ENCODE results near the gene SRR.
A peak's percentile ranks its signal among the peaks of the same experiment; 100 is the strongest.

SRR gene

DNA sequence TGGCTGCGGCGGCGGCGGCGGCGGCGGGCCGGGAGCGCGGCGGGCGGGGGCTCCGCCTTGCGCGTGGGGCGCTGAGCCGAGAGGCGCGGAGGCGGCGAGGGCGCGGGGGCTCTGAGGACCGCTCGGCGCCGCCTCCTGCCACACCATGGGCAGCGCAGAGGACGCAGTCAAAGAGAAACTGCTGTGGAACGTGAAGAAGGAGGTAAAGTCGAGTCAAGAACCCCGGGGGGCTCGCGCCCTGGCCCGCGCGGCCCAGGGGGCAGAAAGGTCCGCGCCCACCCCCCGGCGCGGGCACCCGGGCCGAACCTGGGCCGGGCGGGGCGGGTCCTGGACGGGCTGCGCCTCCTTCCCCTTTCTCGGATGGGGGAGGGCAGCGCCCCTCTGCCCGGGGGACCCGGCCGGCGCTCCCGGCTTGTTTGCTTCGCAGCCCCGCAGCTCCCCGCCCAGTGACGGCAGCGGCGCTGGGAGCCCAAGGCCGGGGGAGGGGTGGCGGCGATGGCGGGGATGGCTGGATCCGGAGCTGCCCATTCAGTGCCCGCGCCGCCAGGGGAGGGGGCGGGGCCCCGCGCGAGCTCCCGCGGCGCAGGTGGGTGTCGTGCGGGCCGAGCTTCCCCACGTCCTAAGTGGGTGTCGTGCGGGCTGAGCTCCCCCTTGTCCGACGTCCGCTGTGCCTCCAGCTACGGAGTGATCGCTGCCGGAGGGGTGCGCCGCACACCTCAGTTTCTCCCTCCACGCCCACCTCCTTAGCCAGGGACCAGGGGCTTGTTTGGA, 34.0 kb downstream of the SRR start:
- peak overlapping the region; percentile 43 to 94; a peak in 3 of 4 replicates for H3K4me3 ChIP-seq (ENCODE audit: low read depth in 1 of 2, low read length in 2 of 2)
- no peaks in the 10 kb centered on the region for H3K27me3 ChIP-seq (ENCODE audit: insufficient read depth, low read length, poor library complexity)
- ATAC-seq (ENCODE audit: insufficient read depth, low read depth), result peak; percentile 6; the same call in 1 of the 3 replicates
- H3K27ac ChIP-seq (ENCODE audit: low read length), result peak overlapping the region; percentile 66
- H3K36me3 ChIP-seq (ENCODE audit: insufficient read depth, low read length), result peaks cover 47% of the 10 kb centered on the region
- DNase-seq, result peak; percentile 52
- no peaks in the 10 kb centered on the region for H3K9me3 ChIP-seq (ENCODE audit: insufficient read depth, low read length, severe bottlenecking)
- TF ChIP-seq EZH2 (IDR thresholded peaks at IDR 0.05; ENCODE audit: borderline replicate concordance, low read depth, low read length, severe bottlenecking), result no peak
- TF ChIP-seq, protein P1, sequence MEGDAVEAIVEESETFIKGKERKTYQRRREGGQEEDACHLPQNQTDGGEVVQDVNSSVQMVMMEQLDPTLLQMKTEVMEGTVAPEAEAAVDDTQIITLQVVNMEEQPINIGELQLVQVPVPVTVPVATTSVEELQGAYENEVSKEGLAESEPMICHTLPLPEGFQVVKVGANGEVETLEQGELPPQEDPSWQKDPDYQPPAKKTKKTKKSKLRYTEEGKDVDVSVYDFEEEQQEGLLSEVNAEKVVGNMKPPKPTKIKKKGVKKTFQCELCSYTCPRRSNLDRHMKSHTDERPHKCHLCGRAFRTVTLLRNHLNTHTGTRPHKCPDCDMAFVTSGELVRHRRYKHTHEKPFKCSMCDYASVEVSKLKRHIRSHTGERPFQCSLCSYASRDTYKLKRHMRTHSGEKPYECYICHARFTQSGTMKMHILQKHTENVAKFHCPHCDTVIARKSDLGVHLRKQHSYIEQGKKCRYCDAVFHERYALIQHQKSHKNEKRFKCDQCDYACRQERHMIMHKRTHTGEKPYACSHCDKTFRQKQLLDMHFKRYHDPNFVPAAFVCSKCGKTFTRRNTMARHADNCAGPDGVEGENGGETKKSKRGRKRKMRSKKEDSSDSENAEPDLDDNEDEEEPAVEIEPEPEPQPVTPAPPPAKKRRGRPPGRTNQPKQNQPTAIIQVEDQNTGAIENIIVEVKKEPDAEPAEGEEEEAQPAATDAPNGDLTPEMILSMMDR (IDR thresholded peaks at IDR 0.05; ENCODE audit: borderline replicate concordance, extremely low read depth, low read length, poor library complexity, severe bottlenecking), result no peak
- peaks cover 15% of the 10 kb centered on the region; the same call in 1 of the 2 replicates for H4K20me1 ChIP-seq (ENCODE audit: insufficient read depth, low read length)
- H3K4me2 ChIP-seq (ENCODE audit: insufficient read depth, low read length), result peak overlapping the region; percentile 95
- peaks cover 66% of the 10 kb centered on the region for H3K79me2 ChIP-seq (ENCODE audit: insufficient read depth, low read length)
- H3K4me1 ChIP-seq (ENCODE audit: insufficient read depth, low read length), result peaks cover 47% of the 10 kb centered on the region
- H3K9ac ChIP-seq (ENCODE audit: low read depth, low read length), result peak overlapping the region; percentile 90
- peak overlapping the region; percentile 83 for H2AFZ ChIP-seq (ENCODE audit: low read depth, low read length)

DNA sequence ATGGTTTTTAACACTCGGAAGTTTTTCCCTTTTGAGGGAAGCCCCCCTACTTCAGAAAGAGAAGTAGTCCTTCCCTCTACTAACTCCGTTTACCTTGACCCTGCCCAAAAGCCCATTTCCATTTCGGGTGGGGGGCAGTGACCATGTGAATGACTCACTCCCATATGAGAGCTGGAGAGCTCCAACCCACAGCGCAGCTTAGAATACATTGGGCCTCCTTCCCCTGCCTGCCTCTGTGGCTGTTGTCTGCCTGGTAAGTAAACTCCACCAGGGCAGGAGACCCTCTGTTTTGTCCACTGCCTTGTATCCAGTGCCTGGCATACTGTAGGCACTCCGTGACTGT, 34.5 kb downstream of the SRR start:
- H3K27me3 ChIP-seq (ENCODE audit: insufficient read depth, low read length, poor library complexity), result no peaks in the 10 kb centered on the region
- TF ChIP-seq, protein P1 (IDR thresholded peaks at IDR 0.05; ENCODE audit: borderline replicate concordance, extremely low read depth, low read length, poor library complexity, severe bottlenecking), result no peak
- TF ChIP-seq EZH2 (IDR thresholded peaks at IDR 0.05; ENCODE audit: borderline replicate concordance, low read depth, low read length, severe bottlenecking), result no peak
- no peaks in the 10 kb centered on the region for H3K9me3 ChIP-seq (ENCODE audit: insufficient read depth, low read length, severe bottlenecking)
- peaks cover 11% of the 10 kb centered on the region; the same call in 1 of the 2 replicates for H4K20me1 ChIP-seq (ENCODE audit: insufficient read depth, low read length)
- H3K27ac ChIP-seq (ENCODE audit: low read length), result peak overlapping the region; percentile 49; the same call in 1 of the 2 replicates
- H3K4me2 ChIP-seq (ENCODE audit: insufficient read depth, low read length), result peak overlapping the region; percentile 95
- ATAC-seq (ENCODE audit: insufficient read depth, low read depth) (no peak), DNase-seq (no peak)
- peaks cover 45% of the 10 kb centered on the region for H3K36me3 ChIP-seq (ENCODE audit: insufficient read depth, low read length)
- H3K79me2 ChIP-seq (ENCODE audit: insufficient read depth, low read length), result peaks cover 61% of the 10 kb centered on the region
- peak overlapping the region; percentile 90 for H3K9ac ChIP-seq (ENCODE audit: low read depth, low read length)
- H3K4me3 ChIP-seq (ENCODE audit: low read depth in 1 of 2, low read length in 2 of 2), result peak overlapping the region; percentile 43 to 94; a peak in 3 of 4 replicates
- peak overlapping the region; percentile 83 for H2AFZ ChIP-seq (ENCODE audit: low read depth, low read length)
- H3K4me1 ChIP-seq (ENCODE audit: insufficient read depth, low read length), result peaks cover 44% of the 10 kb centered on the region

DNA sequence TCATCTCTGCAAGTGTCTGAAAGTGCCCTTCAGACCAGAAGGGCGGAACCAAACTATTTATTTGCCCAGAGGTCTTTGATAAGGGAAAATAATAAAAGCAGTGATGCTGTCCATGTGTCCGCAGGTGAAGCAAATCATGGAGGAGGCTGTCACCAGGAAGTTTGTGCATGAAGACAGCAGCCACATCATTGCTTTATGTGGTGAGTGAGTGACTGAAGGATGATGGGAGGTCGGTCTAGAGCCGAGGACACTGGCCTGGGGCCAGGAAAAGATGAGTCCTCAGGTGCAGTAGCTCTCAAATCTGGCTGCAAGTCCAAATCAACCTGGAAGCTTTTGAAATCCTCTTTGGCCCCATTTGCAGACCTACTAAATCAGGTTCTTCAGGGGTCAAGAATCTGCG, 39.7 kb downstream of the SRR start:
- no peaks in the 10 kb centered on the region for H3K9me3 ChIP-seq (ENCODE audit: insufficient read depth, low read length, severe bottlenecking)
- H3K27me3 ChIP-seq (ENCODE audit: insufficient read depth, low read length, poor library complexity), result no peaks in the 10 kb centered on the region
- peaks cover 6% of the 10 kb centered on the region for H3K4me1 ChIP-seq (ENCODE audit: insufficient read depth, low read length)
- ATAC-seq (ENCODE audit: insufficient read depth, low read depth), result no peak
- no peak overlapping the region for H3K9ac ChIP-seq (ENCODE audit: low read depth, low read length)
- DNase-seq, result no peak
- TF ChIP-seq, protein P1 (IDR thresholded peaks at IDR 0.05; ENCODE audit: borderline replicate concordance, extremely low read depth, low read length, poor library complexity, severe bottlenecking), result no peak
- TF ChIP-seq EZH2 (IDR thresholded peaks at IDR 0.05; ENCODE audit: borderline replicate concordance, low read depth, low read length, severe bottlenecking), result no peak
- no peak overlapping the region for H2AFZ ChIP-seq (ENCODE audit: low read depth, low read length)
- peaks cover 16% of the 10 kb centered on the region for H3K79me2 ChIP-seq (ENCODE audit: insufficient read depth, low read length)
- H4K20me1 ChIP-seq (ENCODE audit: insufficient read depth, low read length), result peaks cover 4% of the 10 kb centered on the region; the same call in 1 of the 2 replicates
- H3K4me3 ChIP-seq (ENCODE audit: low read depth in 1 of 2, low read length in 2 of 2), result no peak overlapping the region
- no peak overlapping the region for H3K27ac ChIP-seq (ENCODE audit: low read length)
- H3K36me3 ChIP-seq (ENCODE audit: insufficient read depth, low read length), result peaks cover 39% of the 10 kb centered on the region
- H3K4me2 ChIP-seq (ENCODE audit: insufficient read depth, low read length), result no peak overlapping the region

All from DND-41 (cell line).